Measurements from ENCODE around the gene ST8SIA4. TPM values are rescaled to one million over a fixed set of nuclear protein-coding genes. Genes with fewer than 3 reads are reported as not detected.

The ST8SIA4 gene
- total RNA-seq: 10 to 100 TPM; 69.4 to 72.1 TPM

GRCh38 chr5:100903039-100903887 lies at the start of gene ST8SIA4:
Gene ST8SIA4 (minus strand): TSS chr5:100903282. CDS start chr5:100902955, 327 bp downstream.
- Mint-ChIP-seq H3K9me3 (no peaks in the 10 kb centered on the region), H3K27me3 (no peaks in the 10 kb centered on the region), H3K36me3 (ENCODE audit: low read depth) (peaks cover 44% of the 10 kb centered on the region), H3K4me1 (peaks cover 34% of the 10 kb centered on the region), H3K4me3 (peak within 1 kb of the TSS; percentile 97), H3K27ac (peak within 1 kb of the TSS; percentile 99)
- ChIA-PET POLR2A (interaction anchor here (0.6 to 6.9 kb wide), 31 partner anchors 10 to 1974 kb away, joined by 3 to 413 read pairs (median 4); partner anchors contain the start of genes CHD1 and FAM174A), CTCF (interaction anchor here (1.0 to 5.7 kb wide), 8 partner anchors 10 to 129 kb away, joined by 3 to 49 read pairs (median 4); no protein-coding TSS in a partner anchor)
- peak; percentile 95 for DNase-seq

- Mint-ChIP-seq H3K9me3 (peaks cover 17% of the 10 kb centered on the region), H3K4me3 (no peak overlapping the region), H3K4me1 (no peaks in the 10 kb centered on the region), H3K27ac (no peak overlapping the region), H3K36me3 (ENCODE audit: low read depth) (peaks cover 6% of the 10 kb centered on the region), H3K27me3 (no peaks in the 10 kb centered on the region)
- DNase-seq: no peak
- POLR2A ChIA-PET: no interaction called here
- CTCF ChIA-PET: no interaction called here
These were observed 47.9 kb upstream of the ST8SIA4 start for GRCh38 chr5:100950985-100951384.

GRCh38 chr5:100913298-100913697 lies 10.2 kb upstream of the ST8SIA4 start:
- Mint-ChIP-seq H3K36me3 (ENCODE audit: low read depth) (peaks cover 26% of the 10 kb centered on the region), H3K27me3 (no peaks in the 10 kb centered on the region), H3K9me3 (peaks cover 2% of the 10 kb centered on the region), H3K27ac (no peak overlapping the region), H3K4me3 (no peak overlapping the region), H3K4me1 (peaks cover 27% of the 10 kb centered on the region)
- CTCF ChIA-PET: interaction anchor here (1.3 kb wide), 1 partner anchor 10 kb away, joined by 5 read pairs; the partner anchor contains the start of gene ST8SIA4
- POLR2A ChIA-PET: interaction anchor here (1.0 to 1.2 kb wide), 2 partner anchors 9 to 11 kb away, joined by 3 to 4 read pairs; no protein-coding TSS in a partner anchor
- no peak for DNase-seq

- H3K4me3 Mint-ChIP-seq: no peak overlapping the region
These were observed 6.0 kb upstream of the ST8SIA4 start for GRCh38 chr5:100909034-100909433.

GRCh38 chr5:100905259-100905914 lies 2.3 kb upstream of the ST8SIA4 start:
- Mint-ChIP-seq H3K9me3 (no peaks in the 10 kb centered on the region), H3K36me3 (ENCODE audit: low read depth) (peaks cover 35% of the 10 kb centered on the region), H3K4me3 (peak overlapping the region; percentile 97), H3K27ac (peak overlapping the region; percentile 99), H3K27me3 (no peaks in the 10 kb centered on the region), H3K4me1 (peaks cover 31% of the 10 kb centered on the region)
- peak; percentile 26 for DNase-seq
- CTCF ChIA-PET: interaction anchor here (0.5 to 5.7 kb wide), 4 partner anchors 17 to 207 kb away, joined by 3 to 49 read pairs (median 5); no protein-coding TSS in a partner anchor
- POLR2A ChIA-PET: interaction anchor here (1.4 to 6.9 kb wide), 7 partner anchors 16 to 258 kb away, joined by 3 to 413 read pairs (median 97); no protein-coding TSS in a partner anchor

More at GRCh38 chr5:100909034-100909433, 6.0 kb upstream of the ST8SIA4 start:
- Mint-ChIP-seq H3K9me3 (no peaks in the 10 kb centered on the region), H3K27ac (no peak overlapping the region), H3K4me1 (peaks cover 47% of the 10 kb centered on the region), H3K27me3 (no peaks in the 10 kb centered on the region), H3K36me3 (ENCODE audit: low read depth) (peaks cover 15% of the 10 kb centered on the region)
- POLR2A ChIA-PET: interaction anchor here (1.3 to 1.5 kb wide), 2 partner anchors 8 to 66 kb away, joined by 4 to 5 read pairs; no protein-coding TSS in a partner anchor
- no peak for DNase-seq
- CTCF ChIA-PET: no interaction called here

GRCh38 chr5:100904259-100904861 lies 1.3 kb upstream of the ST8SIA4 start:
- Mint-ChIP-seq H3K27ac (peak overlapping the region; percentile 99), H3K4me3 (peak overlapping the region; percentile 97), H3K9me3 (no peaks in the 10 kb centered on the region), H3K4me1 (peaks cover 29% of the 10 kb centered on the region), H3K27me3 (no peaks in the 10 kb centered on the region), H3K36me3 (ENCODE audit: low read depth) (peaks cover 37% of the 10 kb centered on the region)
- CTCF ChIA-PET: interaction anchor here (1.5 to 5.7 kb wide), 3 partner anchors 8 to 206 kb away, joined by 4 to 49 read pairs (median 5); no protein-coding TSS in a partner anchor
- POLR2A ChIA-PET: interaction anchor here (0.7 to 6.9 kb wide), 16 partner anchors 9 to 1975 kb away, joined by 3 to 413 read pairs (median 9); partner anchors contain the start of genes CHD1 and FAM174A
- DNase-seq: peak; percentile 76

- Mint-ChIP-seq H3K4me3 (peak overlapping the region; percentile 97), H3K9me3 (no peaks in the 10 kb centered on the region), H3K27me3 (no peaks in the 10 kb centered on the region), H3K36me3 (ENCODE audit: low read depth) (peaks cover 43% of the 10 kb centered on the region), H3K27ac (peak overlapping the region; percentile 99), H3K4me1 (peaks cover 35% of the 10 kb centered on the region)
- DNase-seq: peak; percentile 57
- ChIA-PET POLR2A (interaction anchor here (0.6 to 6.9 kb wide), 30 partner anchors 11 to 1974 kb away, joined by 3 to 413 read pairs (median 4); partner anchors contain the start of genes CHD1 and FAM174A), CTCF (interaction anchor here (0.8 to 5.7 kb wide), 11 partner anchors 10 to 279 kb away, joined by 3 to 49 read pairs (median 4); no protein-coding TSS in a partner anchor)
These were observed 543 bp downstream of the ST8SIA4 start for GRCh38 chr5:100902440-100903038.

GRCh38 chr5:100901821-100902341 lies 1.2 kb downstream of the ST8SIA4 start:
- Mint-ChIP-seq H3K4me1 (peaks cover 34% of the 10 kb centered on the region), H3K9me3 (no peaks in the 10 kb centered on the region), H3K27me3 (no peaks in the 10 kb centered on the region), H3K36me3 (ENCODE audit: low read depth) (peaks cover 44% of the 10 kb centered on the region), H3K4me3 (peak overlapping the region; percentile 97), H3K27ac (peak overlapping the region; percentile 99)
- ChIA-PET CTCF (interaction anchor here (0.8 to 5.7 kb wide), 8 partner anchors 8 to 278 kb away, joined by 3 to 49 read pairs (median 4); no protein-coding TSS in a partner anchor), POLR2A (interaction anchor here (0.7 to 6.9 kb wide), 26 partner anchors 8 to 1973 kb away, joined by 3 to 413 read pairs (median 5); partner anchors contain the start of genes CHD1 and FAM174A)
- peak; percentile 67 for DNase-seq

- peak; percentile 94 for DNase-seq
- CTCF ChIA-PET: interaction anchor here (0.8 to 5.7 kb wide), 16 partner anchors 8 to 234 kb away, joined by 3 to 49 read pairs (median 4); no protein-coding TSS in a partner anchor
- POLR2A ChIA-PET: interaction anchor here (0.8 to 6.9 kb wide), 29 partner anchors 8 to 1972 kb away, joined by 3 to 413 read pairs (median 5); partner anchors contain the start of genes CHD1 and FAM174A
- H3K36me3 Mint-ChIP-seq (ENCODE audit: low read depth): peaks cover 47% of the 10 kb centered on the region
- H3K4me1 Mint-ChIP-seq: peaks cover 33% of the 10 kb centered on the region
- H3K27me3 Mint-ChIP-seq: no peaks in the 10 kb centered on the region
- H3K4me3 Mint-ChIP-seq: peak overlapping the region; percentile 97
- peak overlapping the region; percentile 99 for H3K27ac Mint-ChIP-seq
- H3K9me3 Mint-ChIP-seq: no peaks in the 10 kb centered on the region
These were observed 2.0 kb downstream of the ST8SIA4 start for GRCh38 chr5:100900796-100901781.

GRCh38 chr5:100900142-100900795 lies 2.8 kb downstream of the ST8SIA4 start:
- peaks cover 34% of the 10 kb centered on the region for H3K4me1 Mint-ChIP-seq
- DNase-seq: no peak

More at GRCh38 chr5:100900142-100900795, 2.8 kb downstream of the ST8SIA4 start:
- ChIA-PET CTCF (interaction anchor here (0.8 to 5.7 kb wide), 15 partner anchors 9 to 233 kb away, joined by 3 to 49 read pairs (median 5); no protein-coding TSS in a partner anchor), POLR2A (interaction anchor here (0.6 to 6.9 kb wide), 19 partner anchors 9 to 1970 kb away, joined by 3 to 413 read pairs (median 5); partner anchors contain the start of gene FAM174A)
- Mint-ChIP-seq H3K27me3 (no peaks in the 10 kb centered on the region), H3K27ac (peak overlapping the region; percentile 99), H3K9me3 (no peaks in the 10 kb centered on the region), H3K4me3 (peak overlapping the region; percentile 97), H3K36me3 (ENCODE audit: low read depth) (peaks cover 56% of the 10 kb centered on the region)

Measured in activated CD4-positive, alpha-beta memory T cell treated with anti-CD3 and anti-CD28 coated beads, Interleukin-2, amount 10 ng/mL, durations not matched to agents 7 days and 5 days (primary cell).